Measurements from ENCODE around the gene ZPLD1. TPM values are rescaled to one million over a fixed set of nuclear protein-coding genes. Genes with fewer than 3 reads are reported as not detected.

ZPLD1 gene
- total RNA-seq, 1 donor from 2014 or later = not detected

DNA sequence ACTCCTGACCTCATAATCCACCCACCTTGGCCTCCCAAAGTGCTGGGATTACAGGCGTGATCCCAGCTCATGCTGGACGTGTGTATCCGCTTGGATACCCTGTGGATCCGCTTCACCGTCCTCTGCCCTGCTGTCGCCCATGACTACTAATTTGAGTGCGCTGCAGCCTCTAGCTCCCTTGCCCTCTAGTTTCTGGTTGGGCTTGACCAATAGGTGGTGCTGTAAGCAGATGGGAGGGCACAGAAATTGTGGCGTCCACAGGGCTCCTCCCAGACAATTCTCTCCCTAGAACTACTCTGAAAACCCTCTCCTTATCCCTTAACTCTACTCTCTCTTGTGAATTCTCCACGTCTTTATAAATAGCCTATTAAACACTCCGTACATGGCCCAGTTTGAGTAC, 36.2 kb downstream of the ZPLD1 start:
- peak; percentile 32 for ATAC-seq

DNA sequence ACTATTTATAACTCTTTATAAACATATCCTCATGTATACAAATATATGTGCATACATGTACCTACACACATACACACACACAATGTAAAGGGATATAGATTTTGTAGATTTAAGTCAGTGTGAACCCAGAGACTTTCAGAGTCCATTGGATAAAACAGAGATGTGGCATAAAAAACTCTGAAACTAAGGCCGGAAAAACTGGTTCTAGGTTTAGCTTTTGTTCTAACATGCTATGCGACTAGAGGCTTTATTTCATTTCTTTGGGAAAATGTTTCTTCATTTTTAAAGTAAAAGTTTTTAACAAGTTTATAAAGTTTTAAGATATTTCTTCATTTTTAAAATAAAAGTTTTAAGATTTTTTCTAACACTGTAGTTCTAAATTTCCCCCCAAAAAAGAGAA, 36.7 kb downstream of the ZPLD1 start:
- peak; percentile 42 for ATAC-seq

DNA sequence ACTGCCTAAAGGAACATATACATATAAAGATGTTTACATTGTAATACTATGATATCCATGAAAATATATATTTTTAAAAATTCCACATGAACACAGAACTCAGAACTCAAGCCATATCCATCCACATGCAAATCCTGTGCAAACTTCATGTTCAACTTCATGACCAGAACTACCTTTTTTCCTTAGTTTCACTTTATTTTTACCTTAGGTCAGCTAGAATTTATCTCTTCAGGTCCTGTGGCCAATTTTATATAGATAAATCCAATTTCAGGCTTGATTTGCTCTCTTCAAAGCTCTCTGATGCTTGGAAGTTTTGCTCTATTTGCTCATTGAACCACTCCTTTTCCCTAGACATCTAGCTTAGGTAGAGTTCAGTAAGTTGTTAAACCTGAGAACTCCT, 38.8 kb downstream of the ZPLD1 start:
- no peak for ATAC-seq

DNA sequence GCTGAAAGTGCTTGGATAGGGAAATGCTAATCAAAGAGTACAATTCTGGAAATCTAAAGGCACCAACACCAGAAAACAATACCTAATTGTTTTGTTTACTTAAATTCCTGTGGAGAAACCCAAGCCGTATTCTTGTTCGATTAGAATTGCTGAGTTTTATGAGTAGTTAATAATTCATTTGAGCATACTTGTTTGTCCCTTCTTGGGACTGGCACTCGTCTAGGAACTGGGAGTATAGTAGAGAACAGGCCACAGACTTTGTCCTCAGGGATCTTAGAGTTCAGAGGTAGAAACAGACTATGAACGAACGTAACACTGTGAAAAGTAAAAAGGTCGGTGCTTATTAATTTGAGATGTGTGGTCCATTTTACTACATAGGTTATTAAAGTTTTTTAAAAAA, 39.4 kb downstream of the ZPLD1 start:
- no peak for ATAC-seq

DNA sequence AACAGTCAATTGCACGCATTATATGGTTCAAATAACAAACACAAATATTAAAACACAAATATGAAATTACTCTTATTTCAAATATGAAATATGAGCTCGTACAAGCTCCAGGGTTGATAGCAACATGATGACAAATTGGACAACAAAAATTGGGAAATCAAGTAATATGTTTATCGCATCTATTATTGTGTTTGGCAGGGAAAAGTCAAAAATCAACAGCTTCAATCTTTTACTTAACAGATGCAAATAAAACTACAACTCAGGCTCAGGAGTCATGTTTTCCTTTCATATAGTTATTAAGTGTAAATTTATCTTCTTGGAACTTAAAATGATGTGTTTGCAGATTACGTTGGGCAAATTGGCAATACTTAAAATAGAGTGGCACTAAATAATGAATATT, 41.4 kb downstream of the ZPLD1 start:
- ATAC-seq = no peak

DNA sequence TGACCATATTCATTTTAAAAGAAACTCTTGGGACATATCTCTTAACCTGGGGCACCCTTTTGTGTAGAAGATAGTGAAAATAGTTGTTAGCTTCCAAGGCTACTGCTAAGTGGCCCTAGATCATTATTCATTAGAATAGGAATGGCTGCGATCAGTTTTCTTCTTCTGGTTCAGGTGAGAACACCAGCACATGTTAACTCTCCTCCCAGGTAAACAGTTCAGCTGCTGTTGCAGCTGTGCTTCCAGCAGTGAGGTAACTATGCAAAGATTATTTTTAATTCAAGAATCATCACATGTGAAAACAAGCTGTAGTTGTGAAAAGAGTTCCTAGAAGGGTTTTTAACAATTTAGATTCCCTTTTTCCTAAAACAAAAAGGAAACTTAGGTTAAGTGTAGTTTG, 43.3 kb downstream of the ZPLD1 start:
- ATAC-seq = no peak

DNA sequence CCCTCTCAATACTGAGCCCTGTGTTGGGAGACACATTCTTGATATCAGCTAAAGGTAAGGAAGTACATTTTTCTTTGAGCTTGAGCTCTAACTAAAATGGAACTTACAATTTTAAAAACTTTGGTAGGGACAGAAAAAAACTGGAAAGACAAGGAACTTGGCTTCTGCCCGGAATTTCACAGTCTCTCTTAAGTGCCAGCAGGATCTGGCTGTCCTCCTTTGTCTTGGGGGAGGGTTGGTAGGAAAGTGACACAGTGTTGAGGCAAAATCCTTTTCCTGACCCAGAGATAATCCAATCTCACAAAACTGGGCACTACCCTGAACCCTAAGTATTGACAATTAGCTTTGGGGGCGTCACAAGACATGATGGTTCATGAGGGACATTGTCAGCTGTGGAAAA, 45.3 kb downstream of the ZPLD1 start:
- no peak for ATAC-seq

DNA sequence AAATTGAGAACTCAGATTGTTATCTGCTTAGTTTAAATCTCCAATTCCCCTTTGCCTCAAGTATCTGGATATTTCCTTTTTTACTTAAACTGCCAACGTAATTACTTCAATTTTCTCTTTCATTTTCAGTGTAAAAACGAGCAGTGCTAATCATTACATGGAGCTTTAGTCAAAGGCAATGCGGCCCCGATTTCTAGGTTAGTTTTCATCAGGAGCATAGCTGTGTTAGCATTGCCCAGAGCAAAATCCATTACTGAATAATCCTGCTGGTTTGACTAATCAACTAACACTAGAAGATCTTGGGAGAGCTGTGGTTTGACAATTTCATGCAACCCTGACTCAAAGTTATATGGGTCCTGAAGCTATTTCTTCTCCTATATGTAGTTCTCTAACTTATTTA, 46.2 kb downstream of the ZPLD1 start:
- ATAC-seq = no peak

DNA sequence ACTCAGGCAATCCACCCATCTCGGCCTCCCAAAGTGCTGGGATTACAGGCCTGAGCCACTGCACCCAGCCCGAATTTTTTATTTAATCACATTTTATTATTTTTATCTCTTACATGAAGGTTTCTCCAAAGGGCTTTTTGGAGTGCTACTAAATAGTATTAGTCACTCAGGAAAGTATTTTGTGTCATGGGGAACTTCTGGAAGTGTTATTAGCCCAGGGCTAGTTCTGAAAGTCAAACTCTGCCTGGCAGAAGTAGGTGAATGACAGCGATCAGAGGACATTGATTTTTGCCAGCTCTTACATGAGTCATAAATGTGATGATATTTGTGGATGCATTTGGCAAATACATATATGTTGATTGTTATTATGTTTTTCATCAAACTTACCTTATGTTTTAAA, 48.7 kb downstream of the ZPLD1 start:
- no peak for ATAC-seq

DNA sequence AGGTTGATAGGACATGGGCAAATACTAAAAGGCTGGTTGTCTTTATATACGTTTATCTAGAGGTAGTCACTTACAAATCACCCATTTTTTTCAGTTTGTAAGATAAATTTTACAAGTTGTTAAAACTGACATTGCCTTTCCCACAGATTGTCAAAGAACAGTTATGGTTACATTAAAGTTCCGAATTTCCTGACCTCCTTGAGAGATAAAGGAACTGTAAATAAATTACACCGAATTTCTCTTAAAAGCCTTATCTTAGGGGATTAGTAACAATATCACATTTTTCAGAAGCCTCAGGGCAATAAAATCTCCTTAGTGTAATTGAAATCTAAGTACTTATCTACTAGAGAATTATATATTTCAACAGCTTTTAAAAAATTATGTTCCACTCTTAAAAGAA, 49.5 kb downstream of the ZPLD1 start:
- ATAC-seq = no peak

DNA sequence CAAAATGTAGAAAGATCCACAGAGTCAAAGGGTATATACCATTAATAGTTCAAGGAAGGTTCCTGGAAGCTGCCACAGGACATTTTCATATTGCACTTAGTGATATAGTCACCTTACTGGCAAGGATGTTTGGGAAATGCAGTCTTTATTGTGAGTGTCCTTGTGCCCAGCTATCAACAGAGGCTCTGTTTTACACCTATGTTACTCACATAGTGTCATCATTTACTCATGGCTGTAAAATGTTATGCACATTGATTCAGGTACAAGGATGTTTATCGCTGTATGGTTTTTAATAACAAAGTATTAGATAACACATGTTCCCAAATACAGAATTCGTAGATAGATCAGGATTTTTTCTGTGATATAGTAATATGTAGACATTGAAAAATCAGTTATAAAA, 50.9 kb downstream of the ZPLD1 start:
- ATAC-seq = no peak

DNA sequence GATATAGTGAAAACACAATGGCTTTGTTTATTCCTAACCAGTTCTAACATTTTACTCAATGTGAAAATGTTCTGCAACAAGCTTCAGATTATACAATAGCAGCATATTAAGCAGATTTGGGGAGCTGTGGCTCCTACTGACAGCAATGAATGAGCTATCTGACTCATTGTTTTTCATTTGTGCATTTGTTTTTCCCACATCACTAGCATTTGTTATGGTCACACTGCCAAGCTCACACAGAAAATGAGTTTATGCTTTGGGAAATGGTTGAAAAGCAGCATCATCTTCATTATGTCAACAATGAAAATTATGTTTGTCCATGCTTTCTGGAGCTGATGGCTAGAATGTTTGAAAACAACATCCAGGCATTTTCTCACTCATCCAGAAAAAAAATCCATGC, 53.5 kb downstream of the ZPLD1 start:
- ATAC-seq = no peak

DNA sequence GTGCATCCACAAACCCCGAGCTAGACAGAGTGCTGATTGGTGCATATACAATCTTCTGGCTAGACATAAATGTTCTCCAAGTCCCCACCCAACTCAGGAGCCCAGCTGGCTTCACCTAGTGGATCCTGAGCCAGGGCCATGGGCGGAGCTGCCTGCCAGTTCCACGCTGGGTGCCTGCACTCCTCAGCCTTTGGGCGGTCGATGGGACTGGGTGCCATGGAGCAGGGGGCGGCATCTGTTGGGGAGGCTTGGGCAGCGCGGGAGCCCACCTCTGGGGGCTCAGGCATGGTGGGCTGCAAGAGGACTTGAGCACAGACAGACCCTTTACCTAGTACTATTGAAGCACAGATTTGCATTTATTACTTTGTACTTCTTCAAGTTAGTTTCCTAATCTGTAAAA, 57.5 kb downstream of the ZPLD1 start:
- ATAC-seq = no peak

DNA sequence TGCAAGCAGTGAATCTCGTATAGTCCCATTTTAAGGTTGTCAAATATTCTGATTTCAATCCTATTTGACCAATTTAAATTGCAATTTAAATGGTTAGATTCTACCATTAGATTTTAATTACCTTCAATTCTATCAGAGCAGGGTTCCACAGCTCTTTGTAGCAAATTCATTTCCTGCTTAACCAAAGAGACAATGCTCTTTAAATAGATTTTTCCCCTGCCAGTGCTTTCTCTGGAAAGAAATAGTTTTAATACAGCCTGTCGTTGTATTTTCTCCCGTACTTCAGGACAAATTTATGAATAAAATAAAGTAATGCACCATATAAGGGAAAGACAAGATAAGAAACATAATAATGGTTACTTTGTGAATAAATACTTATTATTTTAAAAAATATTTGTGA, 62.8 kb downstream of the ZPLD1 start:
- ATAC-seq = no peak

DNA sequence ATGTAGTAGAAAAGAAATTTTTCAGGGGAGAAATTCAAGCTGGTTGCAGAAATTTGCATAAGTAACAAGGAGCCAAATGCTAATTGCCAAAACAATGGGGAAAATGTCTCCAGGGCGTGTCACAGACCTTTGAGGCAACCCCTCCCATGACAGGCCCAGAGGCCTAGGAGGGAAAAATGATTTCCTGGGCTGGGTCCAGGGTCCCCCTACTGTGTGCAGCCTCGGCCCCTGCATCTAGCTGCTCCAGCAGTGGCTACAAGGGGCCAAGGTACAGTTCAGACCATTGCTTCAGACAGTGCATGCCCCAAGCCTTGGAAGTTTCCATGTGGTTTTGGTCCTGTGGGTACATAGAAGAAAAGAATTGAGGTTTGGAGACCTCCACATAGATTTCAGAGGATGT, 70.7 kb downstream of the ZPLD1 start:
- ATAC-seq = no peak

DNA sequence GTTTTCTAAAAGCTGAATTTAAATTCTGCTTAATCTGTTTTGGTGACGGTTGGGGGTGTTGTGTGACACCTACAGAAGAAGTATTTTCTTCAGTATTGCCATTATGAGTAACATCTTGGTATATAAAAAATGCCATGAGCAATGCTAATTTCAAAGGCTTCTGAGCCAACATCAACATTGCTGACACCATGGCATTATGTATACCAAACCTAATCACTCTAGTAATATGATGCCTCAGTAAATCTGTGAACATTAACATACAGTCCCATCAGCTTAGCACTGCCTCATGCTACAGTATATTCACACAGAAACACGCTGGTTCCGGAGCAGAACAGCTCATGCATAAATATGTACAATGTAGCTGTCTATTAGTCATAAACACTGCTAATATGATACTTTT, 75.8 kb downstream of the ZPLD1 start:
- ATAC-seq = peak; percentile 71

DNA sequence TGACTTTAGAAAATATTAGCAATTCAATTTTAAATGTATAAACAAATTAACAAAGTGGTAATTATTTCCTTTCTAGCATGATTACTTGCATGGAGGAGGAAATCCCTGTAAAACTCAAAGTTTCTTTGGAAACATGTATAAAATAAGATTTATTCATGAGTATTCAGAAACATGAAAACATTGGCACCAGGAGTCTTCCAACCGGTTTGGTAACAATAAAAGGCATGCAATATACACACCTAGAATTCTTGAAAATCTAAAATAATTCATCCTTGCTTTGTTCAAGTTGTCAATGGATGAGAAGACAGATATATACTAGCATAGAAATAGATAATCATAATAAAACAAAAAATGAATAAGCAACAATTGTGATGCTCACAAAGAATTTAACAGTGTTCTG, 76.4 kb downstream of the ZPLD1 start:
- no peak for ATAC-seq

DNA sequence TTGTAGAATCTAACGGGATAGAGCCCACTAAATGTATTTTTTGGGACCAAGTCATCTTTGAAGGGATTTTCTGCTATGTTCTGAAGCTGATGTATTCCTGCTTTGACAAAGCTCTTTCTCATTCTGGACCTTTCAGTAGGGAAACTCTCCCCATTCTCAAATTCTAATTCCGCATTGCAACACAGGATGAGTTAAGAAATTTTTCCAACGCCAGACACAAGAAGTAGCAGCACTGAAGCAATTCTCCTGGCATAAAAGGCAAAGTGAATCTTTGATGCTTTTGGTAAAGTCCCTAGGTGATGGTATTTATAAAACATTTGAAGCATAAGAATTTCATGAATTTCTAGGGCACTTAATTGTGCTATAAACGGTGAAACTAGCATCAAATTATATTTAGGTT, 76.8 kb downstream of the ZPLD1 start:
- ATAC-seq = no peak

DNA sequence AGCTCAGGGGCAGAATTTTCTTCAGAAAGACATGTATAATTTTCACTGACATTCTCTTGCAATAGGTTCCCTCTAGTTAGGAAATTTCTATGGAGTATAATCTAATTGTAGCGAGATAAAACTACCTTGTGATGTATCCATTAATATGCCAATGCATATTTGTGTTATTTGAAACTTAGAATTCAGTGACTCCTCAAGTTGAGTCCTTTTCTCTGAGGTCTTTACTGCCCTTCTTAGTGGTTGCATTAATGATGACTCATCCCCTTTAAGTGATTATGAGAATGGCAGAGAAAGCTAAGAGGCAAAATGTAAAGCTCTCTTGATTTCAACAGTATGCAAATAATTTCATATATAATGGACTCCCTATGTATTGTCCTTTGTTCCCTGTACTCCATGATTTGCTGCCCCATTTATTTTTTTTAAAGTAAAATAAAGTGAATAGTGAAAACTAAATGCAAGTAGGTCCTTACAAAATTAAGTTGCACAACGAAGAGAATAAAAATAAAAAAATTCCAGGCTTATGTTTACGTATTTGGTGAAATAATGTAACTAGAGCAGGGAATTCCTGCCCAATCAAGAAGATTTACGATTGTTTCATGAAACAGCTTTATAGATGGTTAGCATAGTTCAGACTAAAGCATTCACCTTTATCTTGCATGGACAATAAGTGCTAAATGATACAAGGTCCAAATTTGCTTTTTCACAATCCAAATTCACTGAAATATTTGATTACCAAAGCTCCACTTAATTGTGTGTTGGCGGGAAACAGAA, 78.1 kb downstream of the ZPLD1 start:
- ATAC-seq = no peak

DNA sequence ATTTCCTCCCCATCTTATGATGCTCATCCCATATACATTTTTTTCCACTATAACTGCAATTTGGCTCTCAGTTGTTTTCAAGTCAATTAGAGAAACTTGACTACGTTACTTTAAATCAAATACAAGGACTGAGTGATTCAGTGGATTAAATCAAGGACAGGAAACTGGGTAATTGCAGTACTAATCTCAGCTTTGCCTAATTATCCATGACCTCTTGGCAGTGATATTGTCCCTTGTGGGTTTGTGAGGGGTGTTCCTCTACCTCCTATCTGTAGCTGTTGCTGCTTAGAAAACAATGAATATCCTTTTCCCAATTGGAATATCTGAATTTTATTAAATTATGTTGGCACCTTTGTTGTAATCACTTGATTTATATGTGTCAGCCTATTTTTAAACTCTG, 79.4 kb downstream of the ZPLD1 start:
- ATAC-seq = no peak

DNA sequence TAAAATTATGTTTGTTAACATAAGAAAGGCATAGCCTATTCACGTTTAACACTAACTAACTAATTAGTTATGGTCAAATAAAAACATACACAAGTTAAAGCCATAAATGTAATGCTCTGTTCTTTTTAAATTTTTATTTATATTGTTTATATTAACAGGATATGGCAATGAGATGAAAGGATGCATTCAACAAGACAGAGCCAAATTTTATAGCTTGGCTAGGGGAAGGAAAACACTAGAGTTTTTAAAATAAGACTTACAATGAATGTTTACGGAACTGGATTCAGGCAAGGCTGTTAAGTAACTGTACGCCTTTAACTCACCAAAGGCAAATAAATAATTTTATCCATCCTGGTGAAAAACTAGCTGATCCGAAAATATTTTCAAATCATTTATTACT, 86.4 kb downstream of the ZPLD1 start:
- ATAC-seq = no peak

DNA sequence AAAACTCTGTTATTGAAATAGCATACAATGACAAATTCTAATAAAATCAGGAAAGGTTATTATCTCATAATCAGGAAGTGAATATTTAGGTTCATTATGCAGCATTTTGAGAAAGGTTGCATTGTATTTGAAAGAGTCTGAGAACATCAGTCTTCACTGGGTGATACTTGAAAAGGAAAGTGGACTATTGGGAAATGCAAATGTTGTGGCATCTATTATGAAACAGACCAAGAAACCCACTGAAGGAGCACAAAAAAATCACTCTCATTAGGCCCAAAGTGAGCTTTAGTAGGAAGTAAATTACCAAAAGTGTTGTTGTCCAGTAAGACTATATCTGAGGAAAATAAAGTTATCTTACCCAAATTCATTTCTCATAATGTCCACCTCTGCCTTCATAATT, 90.8 kb downstream of the ZPLD1 start:
- no peak for ATAC-seq

DNA sequence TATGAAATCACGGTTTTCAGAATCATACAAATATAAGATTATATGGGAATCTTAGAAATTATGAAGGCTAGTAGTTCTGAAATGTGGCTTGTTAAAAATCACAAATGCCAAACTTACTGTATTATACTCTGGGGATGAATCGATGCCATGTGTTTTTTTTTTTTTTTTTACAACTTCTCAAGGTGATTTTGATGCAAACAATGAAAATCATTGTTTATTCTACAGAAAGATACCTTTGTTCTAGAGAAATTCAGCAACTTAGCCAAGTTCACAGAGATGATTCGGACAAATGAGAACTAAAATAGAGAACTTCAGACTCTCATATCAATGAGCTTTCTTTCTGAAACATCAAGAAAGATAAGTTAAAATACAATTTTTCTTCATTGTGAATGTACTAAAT, 92.0 kb downstream of the ZPLD1 start:
- no peak for ATAC-seq

DNA sequence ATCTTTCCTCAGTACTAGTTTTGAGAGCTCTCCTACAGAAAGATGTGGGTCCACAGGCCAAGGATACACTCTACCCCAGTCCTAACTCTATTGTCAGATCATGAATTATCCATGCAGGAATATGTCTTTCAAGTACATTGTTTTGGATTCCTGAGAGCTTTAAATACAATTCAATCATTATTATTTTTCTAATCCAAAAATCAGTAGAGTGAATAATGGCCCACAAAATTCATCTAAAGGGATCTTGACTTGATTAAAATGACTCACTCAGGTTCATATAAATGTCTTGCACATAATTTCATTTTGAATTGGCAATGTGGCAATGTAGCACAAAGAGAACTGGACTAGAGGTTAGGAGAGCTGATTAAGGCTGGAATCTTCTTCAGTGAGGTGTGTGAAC, 93.9 kb downstream of the ZPLD1 start:
- no peak for ATAC-seq
